Osteocyte (in vitro differentiated cells): Measurements from ENCODE around the gene PIK3AP1. TPM values are rescaled to one million over a fixed set of nuclear protein-coding genes. Genes with fewer than 3 reads are reported as not detected.
"Not testable (repeated sequence)": the region's sequence is repeated elsewhere in the genome, so short reads cannot be mapped to it uniquely, and the experiment has no call there.

Experiments used
- DNase-seq: peaks from one replicate; pipeline ENCODE4 v3.0.0; 2021; ENCODE audit warnings: mixed read lengths; ENCODE audit not compliant: unreplicated experiment; ENCODE audit errors: extremely low spot score
- H3K27ac Mint-ChIP-seq: one replicate; pipeline ENCODE4 v1.8.0; 2021; ENCODE audit warnings: mild to moderate bottlenecking, mixed read lengths; ENCODE audit not compliant: unreplicated experiment
- H3K27me3 Mint-ChIP-seq: one replicate; pipeline ENCODE4 v1.8.0; 2021; ENCODE audit warnings: mixed read lengths; ENCODE audit not compliant: unreplicated experiment
- H3K36me3 Mint-ChIP-seq: one replicate; pipeline ENCODE4 v1.8.0; 2021; ENCODE audit warnings: mixed read lengths; ENCODE audit not compliant: unreplicated experiment
- H3K4me1 Mint-ChIP-seq: one replicate; pipeline ENCODE4 v1.8.0; 2021; ENCODE audit warnings: mixed read lengths; ENCODE audit not compliant: unreplicated experiment
- H3K4me3 Mint-ChIP-seq: one replicate; pipeline ENCODE4 v1.8.0; 2021; ENCODE audit warnings: mild to moderate bottlenecking, moderate library complexity, mixed read lengths; ENCODE audit not compliant: unreplicated experiment
- H3K9me3 Mint-ChIP-seq: one replicate; pipeline ENCODE4 v1.8.0; 2021; ENCODE audit warnings: mixed read lengths; ENCODE audit not compliant: unreplicated experiment
- CTCF ChIP-seq: fragments of 200-600 bp; sonication (generic); IDR thresholded peaks from 2 replicates; pipeline ENCODE4 v1.5.0; 2021; ENCODE audit warnings: antibody characterized with exemption, mild to moderate bottlenecking, moderate library complexity
- total RNA-seq: library from RNA; stranded (reverse); gene quantifications from 2 replicates; pipeline ENCODE4 v1.2.1, GENCODE V29; 2021

The PIK3AP1 gene
- total RNA-seq, 1 donor from 2014 or later = 0.19 TPM

GRCh38 chr10:96740579-96741281 lies 20.4 kb upstream of the PIK3AP1 start:
- DNase-seq = no peak
- no peak overlapping the region for H3K27ac Mint-ChIP-seq
- no peaks in the 10 kb centered on the region for H3K9me3 Mint-ChIP-seq
- no peak overlapping the region for H3K4me3 Mint-ChIP-seq
- TF ChIP-seq CTCF = no peak
- H3K27me3 Mint-ChIP-seq = peaks cover 7% of the 10 kb centered on the region
- H3K36me3 Mint-ChIP-seq = no peaks in the 10 kb centered on the region
- no peaks in the 10 kb centered on the region for H3K4me1 Mint-ChIP-seq

- Mint-ChIP-seq H3K4me1 (no peaks in the 10 kb centered on the region), H3K27me3 (peaks cover 5% of the 10 kb centered on the region), H3K4me3 (no peak overlapping the region), H3K9me3 (no peaks in the 10 kb centered on the region), H3K36me3 (no peaks in the 10 kb centered on the region), H3K27ac (no peak overlapping the region)
- DNase-seq = no peak
- no peak for TF ChIP-seq CTCF
Measured at GRCh38 chr10:96740141-96740540, 19.8 kb upstream of the PIK3AP1 start.

- not testable (repeated sequence) for H3K36me3 Mint-ChIP-seq, H3K27me3 Mint-ChIP-seq, H3K9me3 Mint-ChIP-seq, H3K4me3 Mint-ChIP-seq, H3K4me1 Mint-ChIP-seq, H3K27ac Mint-ChIP-seq
- peak; percentile 7 for DNase-seq
Measured at GRCh38 chr10:96737307-96737902, 17.1 kb upstream of the PIK3AP1 start.

DNA sequence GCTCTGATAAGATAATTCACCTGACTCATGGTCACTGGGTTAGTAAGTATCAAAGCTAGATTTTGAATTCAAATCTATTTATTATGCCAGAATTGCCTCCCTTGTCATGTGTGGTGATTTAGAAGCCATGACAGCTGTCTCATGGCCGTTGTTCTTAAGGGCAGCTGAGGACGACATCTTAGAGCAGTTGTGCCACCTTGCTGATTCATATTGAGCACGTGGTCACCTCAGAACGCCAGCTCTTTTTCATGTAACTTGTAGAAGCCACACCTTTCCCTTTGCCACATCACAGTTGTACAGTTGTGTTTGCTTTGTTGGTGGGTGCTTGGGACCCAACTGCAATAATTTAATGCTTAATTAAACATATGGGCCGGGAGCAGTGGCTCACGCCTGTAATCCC lies 4.3 kb upstream of the PIK3AP1 start:
- no peak for TF ChIP-seq CTCF
- H3K27ac Mint-ChIP-seq = no peak overlapping the region
- peaks cover 4% of the 10 kb centered on the region for H3K9me3 Mint-ChIP-seq

DNA sequence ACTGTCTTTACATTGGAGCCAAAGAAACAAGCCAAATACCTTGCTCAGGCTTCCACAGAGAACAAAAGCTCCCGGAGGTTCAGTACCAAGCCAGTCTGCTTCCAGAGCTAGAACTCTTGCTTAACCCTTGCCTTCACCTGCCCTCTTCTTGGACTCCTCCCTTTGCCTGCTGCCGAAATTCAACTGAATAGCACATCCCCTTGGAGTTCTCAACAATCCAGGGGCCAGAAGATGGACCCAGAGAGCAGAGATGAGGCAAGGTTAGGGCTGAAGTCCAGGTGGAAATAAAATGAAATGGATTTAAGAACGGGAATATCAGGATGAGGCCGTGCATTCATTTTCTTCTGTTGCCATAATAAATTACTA lies 876 bp upstream of the PIK3AP1 start:
- no peak overlapping the region for H3K27ac Mint-ChIP-seq

More for the DNA sequence above, 4.3 kb upstream of the PIK3AP1 start:
- Mint-ChIP-seq H3K27me3 (peaks cover 23% of the 10 kb centered on the region), H3K4me1 (peaks cover 8% of the 10 kb centered on the region), H3K4me3 (no peak overlapping the region), H3K36me3 (no peaks in the 10 kb centered on the region)
- no peak for DNase-seq

More for the DNA sequence above, 876 bp upstream of the PIK3AP1 start:
- H3K4me3 Mint-ChIP-seq = peak overlapping the region; percentile 49
- H3K36me3 Mint-ChIP-seq = no peaks in the 10 kb centered on the region
- H3K9me3 Mint-ChIP-seq = peaks cover 4% of the 10 kb centered on the region
- H3K27me3 Mint-ChIP-seq = peaks cover 34% of the 10 kb centered on the region
- peaks cover 8% of the 10 kb centered on the region for H3K4me1 Mint-ChIP-seq
- TF ChIP-seq CTCF = no peak
- DNase-seq = no peak
